C4-2B (cell line): Measurements from ENCODE around the gene OTOP1.
"Not testable (repeated sequence)": the region's sequence is repeated elsewhere in the genome, so short reads cannot be mapped to it uniquely, and the experiment has no call there.

ENCODE experiments used
- CTCF ChIP-seq: fragments of 450-650 bp; conservative IDR thresholded peaks from 2 replicates; pipeline ENCODE4 v1.5.1; 2017; ENCODE audit warnings: mild to moderate bottlenecking
- ZFX ChIP-seq: fragments of 450-650 bp; IDR thresholded peaks from 2 replicates; pipeline ENCODE4 v1.6.1; 2017

DNA sequence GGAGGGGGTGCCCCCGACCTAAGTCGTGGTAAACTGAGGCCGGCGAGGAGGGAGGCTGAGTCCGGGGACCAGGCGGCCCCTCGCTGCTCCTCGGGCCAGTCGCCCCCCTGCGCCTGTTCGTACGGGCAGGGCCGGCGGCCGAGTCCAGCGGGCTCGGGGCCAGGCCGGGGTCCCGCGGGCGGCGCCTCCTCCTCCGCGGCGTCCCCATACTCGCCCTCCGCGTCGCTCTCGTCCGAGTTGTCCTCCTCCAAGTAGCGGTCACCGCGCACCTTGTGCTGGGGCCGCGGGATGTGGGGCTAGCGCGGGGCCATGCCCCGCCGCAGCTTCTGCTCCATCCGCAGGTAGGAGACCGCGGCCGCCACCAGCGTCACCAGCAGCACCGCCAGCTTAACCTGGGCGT, 83.4 kb downstream of the OTOP1 start:
- TF ChIP-seq CTCF, ZFX: not testable (repeated sequence)
